ENCODE results near the gene NOPCHAP1.

NOPCHAP1 gene

GRCh38 chr12:105025890-105026289 is 39.8 kb downstream of the NOPCHAP1 start:
- peak; percentile 90 for DNase-seq

- DNase-seq, result peak; percentile 69
Measured at GRCh38 chr12:105026411-105026810, 40.3 kb downstream of the NOPCHAP1 start.

GRCh38 chr12:105030820-105031807 is 45.0 kb downstream of the NOPCHAP1 start:
- peak; percentile 23 for DNase-seq

GRCh38 chr12:105032703-105033357 is 46.7 kb downstream of the NOPCHAP1 start:
- no peak for DNase-seq

- DNase-seq, result no peak
Measured at GRCh38 chr12:105033851-105034250, 47.7 kb downstream of the NOPCHAP1 start.

All from NCI-H1092 treated with DMSO at 0.1 percent for 48 hours (cell line).